GM23338 (cell line): ENCODE data around the gene GFAP. TPM values are rescaled to one million over a fixed set of nuclear protein-coding genes. Genes with fewer than 3 reads are reported as not detected.

Source experiments
- CREB1 ChIP-seq: fragments of 250-450 bp; sonication (Bioruptor Pico); IDR thresholded peaks from 2 replicates; pipeline ENCODE4 v1.5.0; 2020; ENCODE audit warnings: low read depth, mild to moderate bottlenecking, moderate library complexity
- EZH2phosphoT487 ChIP-seq: fragments of 200-600 bp; sonication (generic); IDR thresholded peaks from one replicate; pipeline ENCODE4 v1.8.1; 2018; ENCODE audit warnings: antibody characterized with exemption; ENCODE audit not compliant: unreplicated experiment
- POLR2AphosphoS5 ChIP-seq: IDR thresholded peaks from 2 replicates; pipeline ENCODE4 v1.6.1; 2016; ENCODE audit warnings: antibody characterized with exemption, low read depth
- ZNF331 ChIP-seq: fragments of 250-450 bp; sonication (Bioruptor Pico); IDR thresholded peaks from 2 replicates; pipeline ENCODE4 v1.5.0; 2020; ENCODE audit warnings: low read depth, mild to moderate bottlenecking, moderate library complexity
- polyA plus RNA-seq: library from polyadenylated mRNA; unstranded; fragments of >200 nt; fragmentation: Nextera tagmentation; extraction: Ambion mirVana; gene quantifications from 2 replicates; pipeline ENCODE4 v1.2.1, GENCODE V29; 2016
- total RNA-seq: library from RNA; depleted of rRNA; stranded (reverse); fragments of >200 nt; shearing (Covaris generic); gene quantifications from 2 replicates; pipeline ENCODE4 v1.2.3, GENCODE V29; 2014
- TF ChIP-seq, protein P1 (sequence below): fragments of 250-450 bp; sonication (Bioruptor Pico); IDR thresholded peaks from 2 replicates; pipeline ENCODE4 v1.5.0; 2020; ENCODE audit warnings: mild to moderate bottlenecking, moderate library complexity
- TF ChIP-seq, protein P2 (sequence below): IDR thresholded peaks from one replicate; pipeline ENCODE4 v1.6.1; 2018; ENCODE audit warnings: antibody characterized with exemption; ENCODE audit not compliant: unreplicated experiment
- TF ChIP-seq, protein P3 (sequence below), 2 experiments: fragments of 200-600 bp in 1 of 2; sonication (generic) in 1 of 2; conservative IDR thresholded peaks; 2 replicates each; pipeline versions ENCODE4 v1.5.1 to v1.6.1; 2016 to 2017; ENCODE audit warnings: antibody characterized with exemption in 2 of 2, low read depth in 2 of 2, mild to moderate bottlenecking in 2 of 2, moderate library complexity in 1 of 2

GFAP gene
- total and polyA plus RNA-seq, 2 experiments from 2014 or later, result 0.15 to 5.1 TPM

DNA sequence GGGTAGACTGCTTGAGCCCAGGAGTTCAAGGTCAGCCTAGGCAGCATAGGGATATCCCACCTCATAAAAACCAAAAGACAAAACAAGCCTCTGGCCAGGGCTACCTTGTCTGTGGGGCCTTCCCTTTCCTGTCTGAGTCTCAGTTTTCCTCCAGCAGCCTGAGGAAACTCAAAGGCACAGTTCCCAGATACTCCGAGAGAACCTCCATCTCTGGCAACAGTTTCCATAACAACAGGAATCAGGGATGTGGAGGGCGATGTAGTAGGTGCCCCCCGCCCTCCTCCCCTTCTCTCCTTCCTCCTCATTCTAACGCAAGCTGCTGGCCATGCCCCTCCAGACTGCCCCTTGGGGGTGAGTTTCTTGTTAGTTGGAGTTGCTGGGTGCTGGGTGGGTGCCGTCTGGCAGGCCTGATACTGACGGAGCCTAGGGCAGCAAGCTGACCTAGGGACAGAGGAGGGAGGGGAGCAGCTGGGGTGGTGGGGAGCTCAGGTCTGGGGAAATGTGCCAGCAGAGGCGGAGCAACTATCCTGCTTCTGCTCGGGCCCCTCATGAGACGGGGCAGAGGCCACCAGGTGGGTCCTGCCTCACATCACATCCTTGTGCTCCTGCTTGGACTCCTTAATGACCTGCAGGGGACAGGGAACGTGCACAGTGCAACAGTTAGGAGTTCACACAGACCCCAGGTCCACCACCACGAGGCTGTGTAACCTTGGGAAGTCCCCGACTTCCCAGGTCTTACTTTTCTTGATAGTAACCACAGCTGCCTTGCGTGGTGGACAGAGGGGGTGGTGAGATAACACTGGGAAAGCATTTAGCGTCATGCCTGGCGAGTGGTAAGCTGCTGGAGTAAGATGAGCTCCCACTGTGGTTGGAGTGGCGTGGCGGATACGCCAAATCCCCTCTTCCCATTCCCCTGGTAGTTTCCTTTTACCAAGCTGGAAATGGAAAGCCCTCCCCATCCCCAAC is 8.3 kb downstream of the GFAP start (continued):
- TF ChIP-seq, protein P1, sequence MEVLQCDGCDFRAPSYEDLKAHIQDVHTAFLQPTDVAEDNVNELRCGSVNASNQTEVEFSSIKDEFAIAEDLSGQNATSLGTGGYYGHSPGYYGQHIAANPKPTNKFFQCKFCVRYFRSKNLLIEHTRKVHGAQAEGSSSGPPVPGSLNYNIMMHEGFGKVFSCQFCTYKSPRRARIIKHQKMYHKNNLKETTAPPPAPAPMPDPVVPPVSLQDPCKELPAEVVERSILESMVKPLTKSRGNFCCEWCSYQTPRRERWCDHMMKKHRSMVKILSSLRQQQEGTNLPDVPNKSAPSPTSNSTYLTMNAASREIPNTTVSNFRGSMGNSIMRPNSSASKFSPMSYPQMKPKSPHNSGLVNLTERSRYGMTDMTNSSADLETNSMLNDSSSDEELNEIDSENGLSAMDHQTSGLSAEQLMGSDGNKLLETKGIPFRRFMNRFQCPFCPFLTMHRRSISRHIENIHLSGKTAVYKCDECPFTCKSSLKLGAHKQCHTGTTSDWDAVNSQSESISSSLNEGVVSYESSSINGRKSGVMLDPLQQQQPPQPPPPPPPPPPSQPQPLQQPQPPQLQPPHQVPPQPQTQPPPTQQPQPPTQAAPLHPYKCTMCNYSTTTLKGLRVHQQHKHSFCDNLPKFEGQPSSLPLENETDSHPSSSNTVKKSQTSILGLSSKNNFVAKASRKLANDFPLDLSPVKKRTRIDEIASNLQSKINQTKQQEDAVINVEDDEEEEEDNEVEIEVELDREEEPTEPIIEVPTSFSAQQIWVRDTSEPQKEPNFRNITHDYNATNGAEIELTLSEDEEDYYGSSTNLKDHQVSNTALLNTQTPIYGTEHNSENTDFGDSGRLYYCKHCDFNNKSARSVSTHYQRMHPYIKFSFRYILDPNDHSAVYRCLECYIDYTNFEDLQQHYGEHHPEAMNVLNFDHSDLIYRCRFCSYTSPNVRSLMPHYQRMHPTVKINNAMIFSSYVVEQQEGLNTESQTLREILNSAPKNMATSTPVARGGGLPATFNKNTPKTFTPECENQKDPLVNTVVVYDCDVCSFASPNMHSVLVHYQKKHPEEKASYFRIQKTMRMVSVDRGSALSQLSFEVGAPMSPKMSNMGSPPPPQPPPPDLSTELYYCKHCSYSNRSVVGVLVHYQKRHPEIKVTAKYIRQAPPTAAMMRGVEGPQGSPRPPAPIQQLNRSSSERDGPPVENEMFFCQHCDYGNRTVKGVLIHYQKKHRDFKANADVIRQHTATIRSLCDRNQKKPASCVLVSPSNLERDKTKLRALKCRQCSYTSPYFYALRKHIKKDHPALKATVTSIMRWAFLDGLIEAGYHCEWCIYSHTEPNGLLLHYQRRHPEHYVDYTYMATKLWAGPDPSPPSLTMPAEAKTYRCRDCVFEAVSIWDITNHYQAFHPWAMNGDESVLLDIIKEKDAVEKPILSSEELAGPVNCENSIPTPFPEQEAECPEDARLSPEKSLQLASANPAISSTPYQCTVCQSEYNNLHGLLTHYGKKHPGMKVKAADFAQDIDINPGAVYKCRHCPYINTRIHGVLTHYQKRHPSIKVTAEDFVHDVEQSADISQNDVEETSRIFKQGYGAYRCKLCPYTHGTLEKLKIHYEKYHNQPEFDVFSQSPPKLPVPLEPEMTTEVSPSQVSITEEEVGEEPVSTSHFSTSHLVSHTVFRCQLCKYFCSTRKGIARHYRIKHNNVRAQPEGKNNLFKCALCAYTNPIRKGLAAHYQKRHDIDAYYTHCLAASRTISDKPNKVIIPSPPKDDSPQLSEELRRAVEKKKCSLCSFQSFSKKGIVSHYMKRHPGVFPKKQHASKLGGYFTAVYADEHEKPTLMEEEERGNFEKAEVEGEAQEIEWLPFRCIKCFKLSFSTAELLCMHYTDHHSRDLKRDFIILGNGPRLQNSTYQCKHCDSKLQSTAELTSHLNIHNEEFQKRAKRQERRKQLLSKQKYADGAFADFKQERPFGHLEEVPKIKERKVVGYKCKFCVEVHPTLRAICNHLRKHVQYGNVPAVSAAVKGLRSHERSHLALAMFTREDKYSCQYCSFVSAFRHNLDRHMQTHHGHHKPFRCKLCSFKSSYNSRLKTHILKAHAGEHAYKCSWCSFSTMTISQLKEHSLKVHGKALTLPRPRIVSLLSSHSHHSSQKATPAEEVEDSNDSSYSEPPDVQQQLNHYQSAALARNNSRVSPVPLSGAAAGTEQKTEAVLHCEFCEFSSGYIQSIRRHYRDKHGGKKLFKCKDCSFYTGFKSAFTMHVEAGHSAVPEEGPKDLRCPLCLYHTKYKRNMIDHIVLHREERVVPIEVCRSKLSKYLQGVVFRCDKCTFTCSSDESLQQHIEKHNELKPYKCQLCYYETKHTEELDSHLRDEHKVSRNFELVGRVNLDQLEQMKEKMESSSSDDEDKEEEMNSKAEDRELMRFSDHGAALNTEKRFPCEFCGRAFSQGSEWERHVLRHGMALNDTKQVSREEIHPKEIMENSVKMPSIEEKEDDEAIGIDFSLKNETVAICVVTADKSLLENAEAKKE (CRISPR knock-in tag), result no peak
- TF ChIP-seq ZNF331 (CRISPR knock-in tag), result no peak
- TF ChIP-seq CREB1, result no peak
- TF ChIP-seq POLR2AphosphoS5, result no peak
- TF ChIP-seq, protein P2, sequence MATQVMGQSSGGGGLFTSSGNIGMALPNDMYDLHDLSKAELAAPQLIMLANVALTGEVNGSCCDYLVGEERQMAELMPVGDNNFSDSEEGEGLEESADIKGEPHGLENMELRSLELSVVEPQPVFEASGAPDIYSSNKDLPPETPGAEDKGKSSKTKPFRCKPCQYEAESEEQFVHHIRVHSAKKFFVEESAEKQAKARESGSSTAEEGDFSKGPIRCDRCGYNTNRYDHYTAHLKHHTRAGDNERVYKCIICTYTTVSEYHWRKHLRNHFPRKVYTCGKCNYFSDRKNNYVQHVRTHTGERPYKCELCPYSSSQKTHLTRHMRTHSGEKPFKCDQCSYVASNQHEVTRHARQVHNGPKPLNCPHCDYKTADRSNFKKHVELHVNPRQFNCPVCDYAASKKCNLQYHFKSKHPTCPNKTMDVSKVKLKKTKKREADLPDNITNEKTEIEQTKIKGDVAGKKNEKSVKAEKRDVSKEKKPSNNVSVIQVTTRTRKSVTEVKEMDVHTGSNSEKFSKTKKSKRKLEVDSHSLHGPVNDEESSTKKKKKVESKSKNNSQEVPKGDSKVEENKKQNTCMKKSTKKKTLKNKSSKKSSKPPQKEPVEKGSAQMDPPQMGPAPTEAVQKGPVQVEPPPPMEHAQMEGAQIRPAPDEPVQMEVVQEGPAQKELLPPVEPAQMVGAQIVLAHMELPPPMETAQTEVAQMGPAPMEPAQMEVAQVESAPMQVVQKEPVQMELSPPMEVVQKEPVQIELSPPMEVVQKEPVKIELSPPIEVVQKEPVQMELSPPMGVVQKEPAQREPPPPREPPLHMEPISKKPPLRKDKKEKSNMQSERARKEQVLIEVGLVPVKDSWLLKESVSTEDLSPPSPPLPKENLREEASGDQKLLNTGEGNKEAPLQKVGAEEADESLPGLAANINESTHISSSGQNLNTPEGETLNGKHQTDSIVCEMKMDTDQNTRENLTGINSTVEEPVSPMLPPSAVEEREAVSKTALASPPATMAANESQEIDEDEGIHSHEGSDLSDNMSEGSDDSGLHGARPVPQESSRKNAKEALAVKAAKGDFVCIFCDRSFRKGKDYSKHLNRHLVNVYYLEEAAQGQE, result no peak
- TF ChIP-seq EZH2phosphoT487, result no peak
- TF ChIP-seq, protein P3, sequence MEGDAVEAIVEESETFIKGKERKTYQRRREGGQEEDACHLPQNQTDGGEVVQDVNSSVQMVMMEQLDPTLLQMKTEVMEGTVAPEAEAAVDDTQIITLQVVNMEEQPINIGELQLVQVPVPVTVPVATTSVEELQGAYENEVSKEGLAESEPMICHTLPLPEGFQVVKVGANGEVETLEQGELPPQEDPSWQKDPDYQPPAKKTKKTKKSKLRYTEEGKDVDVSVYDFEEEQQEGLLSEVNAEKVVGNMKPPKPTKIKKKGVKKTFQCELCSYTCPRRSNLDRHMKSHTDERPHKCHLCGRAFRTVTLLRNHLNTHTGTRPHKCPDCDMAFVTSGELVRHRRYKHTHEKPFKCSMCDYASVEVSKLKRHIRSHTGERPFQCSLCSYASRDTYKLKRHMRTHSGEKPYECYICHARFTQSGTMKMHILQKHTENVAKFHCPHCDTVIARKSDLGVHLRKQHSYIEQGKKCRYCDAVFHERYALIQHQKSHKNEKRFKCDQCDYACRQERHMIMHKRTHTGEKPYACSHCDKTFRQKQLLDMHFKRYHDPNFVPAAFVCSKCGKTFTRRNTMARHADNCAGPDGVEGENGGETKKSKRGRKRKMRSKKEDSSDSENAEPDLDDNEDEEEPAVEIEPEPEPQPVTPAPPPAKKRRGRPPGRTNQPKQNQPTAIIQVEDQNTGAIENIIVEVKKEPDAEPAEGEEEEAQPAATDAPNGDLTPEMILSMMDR (conservative IDR thresholded peaks at IDR 0.05; ENCODE audit: low read depth in 2 of 2), result no peak
